GM23248 (cell line): ENCODE data around the gene BPIFB3. TPM values are rescaled to one million over a fixed set of nuclear protein-coding genes. Genes with fewer than 3 reads are reported as not detected.

Experiments used
- polyA plus RNA-seq: library from polyadenylated mRNA; unstranded; fragments of >200 nt; fragmentation: Nextera tagmentation; extraction: Ambion mirVana; gene quantifications from 2 replicates; pipeline ENCODE4 v1.2.1, GENCODE V29; 2016
- total RNA-seq: library from RNA; depleted of rRNA; stranded (reverse); fragments of >200 nt; shearing (Covaris generic); gene quantifications from 2 replicates; pipeline ENCODE4 v1.2.3, GENCODE V29; 2014; rRNA removed

Gene BPIFB3
- total and polyA plus RNA-seq, 2 experiments from 2014 or later: not detected

Other genes starting within 250 kb of the BPIFB3 start
- gene MAPRE1, start 233.9 kb upstream of the BPIFB3 start, total RNA-seq: 91.3 and 94.8 TPM in 2 replicates
- 77.4 and 82.8 TPM in 2 replicates for gene MAPRE1, start 233.9 kb upstream of the BPIFB3 start, polyA plus RNA-seq
- gene EFCAB8, start 195.0 kb upstream of the BPIFB3 start, total RNA-seq: 0.13 TPM in 1 of 2 replicates, not detected in the other
- gene EFCAB8, start 195.0 kb upstream of the BPIFB3 start, polyA plus RNA-seq: not detected in 2 replicates
- not detected in 2 replicates for gene SUN5, start 49.5 kb upstream of the BPIFB3 start, total RNA-seq
- gene SUN5, start 49.5 kb upstream of the BPIFB3 start, polyA plus RNA-seq: not detected in 2 replicates
- gene BPIFB2, start 46.2 kb upstream of the BPIFB3 start, total RNA-seq: not detected in 2 replicates
- gene BPIFB2, start 46.2 kb upstream of the BPIFB3 start, polyA plus RNA-seq: not detected in 2 replicates
- not detected in 2 replicates for gene BPIFB6, start 22.3 kb upstream of the BPIFB3 start, total RNA-seq
- gene BPIFB6, start 22.3 kb upstream of the BPIFB3 start, polyA plus RNA-seq: not detected in 2 replicates
- not detected in 2 replicates for gene BPIFB4, start 25.7 kb downstream of the BPIFB3 start, total RNA-seq
- not detected in 2 replicates for gene BPIFB4, start 25.7 kb downstream of the BPIFB3 start, polyA plus RNA-seq
- gene BPIFA2, start 114.3 kb downstream of the BPIFB3 start, total RNA-seq: not detected in 2 replicates
- not detected in 2 replicates for gene BPIFA2, start 114.3 kb downstream of the BPIFB3 start, polyA plus RNA-seq
- gene BPIFA3, start 163.4 kb downstream of the BPIFB3 start, total RNA-seq: not detected in 2 replicates
- not detected in 2 replicates for gene BPIFA3, start 163.4 kb downstream of the BPIFB3 start, polyA plus RNA-seq
- gene BPIFA1, start 182.1 kb downstream of the BPIFB3 start, total RNA-seq: not detected in 2 replicates
- not detected in 2 replicates for gene BPIFA1, start 182.1 kb downstream of the BPIFB3 start, polyA plus RNA-seq
- gene BPIFB1, start 229.3 kb downstream of the BPIFB3 start, total RNA-seq: not detected in 2 replicates
- not detected in 2 replicates for gene BPIFB1, start 229.3 kb downstream of the BPIFB3 start, polyA plus RNA-seq